Occipital lobe (tissue), 2 donors: ENCODE data around the gene OR4P4. TPM values are rescaled to one million over a fixed set of nuclear protein-coding genes. Genes with fewer than 3 reads are reported as not detected.

Source experiments
- DNase-seq: peaks from one replicate; lab custom pipeline; 2025; lab: John Stamatoyannopoulos, UW
- total RNA-seq: library from RNA; depleted of rRNA; stranded (reverse); fragments of >200 nt; gene quantifications from one replicate; pipeline ENCODE4 v1.2.3, GENCODE V29; 2014

OR4P4 gene
- total RNA-seq, result not detected

DNA sequence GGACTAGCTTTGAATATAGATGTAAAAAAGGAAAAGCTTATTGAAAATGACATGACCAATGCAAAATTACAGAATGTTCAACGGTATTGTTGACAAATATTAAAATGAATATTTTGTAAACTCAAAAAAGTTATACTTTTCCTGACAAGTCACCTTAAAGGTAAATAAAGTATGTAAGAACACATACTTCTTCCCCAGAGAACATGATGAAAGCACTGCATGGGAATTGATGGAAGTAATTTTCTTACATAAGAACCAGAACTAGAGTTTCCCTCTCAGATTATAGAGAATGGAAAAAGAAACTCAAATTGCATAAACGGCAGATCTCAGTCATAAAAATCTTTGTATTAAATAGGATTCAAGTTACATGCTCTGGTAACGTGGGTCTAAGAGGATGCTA lies at the start of gene OR4P4:
Gene OR4P4 (plus strand): TSS at position 301 of the 400 bp plus-strand sequence.
- DNase-seq, result no peak

DNA sequence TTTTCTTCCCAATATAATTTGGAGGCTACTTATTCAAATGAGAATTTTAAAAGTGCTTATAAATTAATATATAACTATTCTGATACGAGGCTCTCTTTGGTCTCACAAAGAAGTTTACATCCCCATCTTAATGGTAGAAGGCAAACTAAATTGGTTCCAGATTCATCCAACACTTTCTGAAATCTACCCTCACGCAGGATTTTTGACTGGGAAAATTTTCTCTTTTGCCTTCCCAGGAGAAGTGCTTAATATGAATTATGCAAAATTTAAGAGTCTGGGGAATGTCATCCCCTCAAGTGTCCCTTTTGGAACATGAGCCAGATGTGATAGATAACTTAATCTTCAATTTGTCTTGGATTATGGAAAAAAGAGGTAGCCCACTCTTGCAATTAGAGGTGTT lies 27.4 kb upstream of the OR4P4 start, which contains the start of gene OR4C11:
Gene OR4C11 (minus strand): TSS at position 101 of the 400 bp plus-strand sequence. CDS start 3,272 bp downstream, outside the sequence.
- DNase-seq, result no peak

DNA sequence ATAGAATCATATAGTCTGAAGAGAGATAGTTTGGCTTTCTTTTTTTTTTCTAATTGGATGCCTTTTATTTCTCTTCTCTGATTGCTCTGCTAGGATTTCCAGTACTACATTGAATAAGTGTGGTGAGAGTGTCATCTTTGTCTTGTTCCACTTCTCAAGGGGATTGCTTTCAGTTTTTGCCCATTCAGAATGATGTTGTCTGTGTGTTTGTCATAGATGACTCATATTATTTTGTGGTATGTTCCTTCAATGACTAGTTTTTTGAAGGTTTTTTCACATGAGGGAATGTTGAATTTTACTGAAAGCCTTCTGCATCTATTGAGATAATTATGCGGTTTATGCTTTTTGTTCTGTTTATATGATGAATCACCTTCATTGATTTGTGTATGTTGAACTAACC lies 10.4 kb upstream of the OR4P4 start:
- DNase-seq, result no peak

- DNase-seq, result no peak
These were observed 13.1 kb downstream of the OR4P4 start, which contains the start of gene OR4S2 for GRCh38 chr11:55648027-55648426. OR4S2 (plus strand) TSS chr11:55648327; CDS start chr11:55650904, 2,577 bp downstream.

GRCh38 chr11:55652560-55652959 lies 17.6 kb downstream of the OR4P4 start:
- no peak for DNase-seq

- DNase-seq, result no peak
These were observed 20.2 kb downstream of the OR4P4 start for GRCh38 chr11:55655096-55655495.

DNA sequence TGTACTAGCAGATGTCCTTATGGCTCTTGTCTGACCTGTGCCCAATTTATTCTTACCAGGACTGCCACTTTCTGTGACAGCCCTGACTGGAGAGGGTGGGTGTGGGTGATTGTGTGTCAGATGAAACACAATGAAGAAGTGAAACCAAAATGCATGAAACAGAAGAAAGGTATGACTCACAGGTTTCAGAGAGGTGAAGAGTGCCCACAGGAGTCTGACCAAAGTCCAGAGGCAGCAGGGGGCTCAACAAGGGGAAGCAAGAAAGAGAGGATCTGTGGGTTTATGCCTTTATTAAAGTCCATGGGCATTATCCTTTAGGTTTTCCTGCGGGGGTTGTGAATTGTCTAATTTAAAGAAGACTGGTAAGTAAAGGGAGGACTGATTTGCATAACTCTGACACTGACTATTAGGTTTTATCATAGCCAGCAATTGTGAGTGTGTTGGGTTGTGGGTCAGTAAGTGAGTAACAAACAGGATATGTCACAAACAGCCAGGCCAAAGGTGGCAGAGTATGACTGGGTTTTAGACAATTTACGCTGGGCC lies 23.2 kb downstream of the OR4P4 start:
- no peak for DNase-seq

- DNase-seq, result no peak
These were observed 23.7 kb downstream of the OR4P4 start for GRCh38 chr11:55658608-55659007.

- DNase-seq, result no peak
These were observed 27.0 kb downstream of the OR4P4 start, which contains the start of gene OR4C6 for GRCh38 chr11:55661901-55662300. OR4C6 (plus strand) TSS chr11:55662201; CDS start chr11:55665167, 2,966 bp downstream.

DNA sequence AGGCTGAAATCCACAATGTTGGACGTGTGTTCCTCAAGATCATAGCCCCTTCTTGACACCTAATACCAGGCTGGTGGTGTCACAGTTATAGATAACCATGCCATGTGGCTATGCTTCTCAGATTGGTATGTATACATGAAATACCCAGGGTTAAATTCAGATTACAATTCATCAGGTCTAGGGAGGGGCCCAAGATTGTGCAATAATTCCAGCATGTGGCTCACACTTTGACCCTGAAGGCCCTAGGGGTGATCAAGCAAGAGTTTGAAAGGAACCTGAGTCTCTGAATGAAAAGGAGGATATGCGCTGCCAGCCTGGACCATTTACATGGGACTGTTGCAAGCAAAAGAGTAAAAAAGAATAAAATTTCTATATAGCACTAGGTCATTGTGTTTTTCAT lies 34.5 kb downstream of the OR4P4 start:
- no peak for DNase-seq

DNA sequence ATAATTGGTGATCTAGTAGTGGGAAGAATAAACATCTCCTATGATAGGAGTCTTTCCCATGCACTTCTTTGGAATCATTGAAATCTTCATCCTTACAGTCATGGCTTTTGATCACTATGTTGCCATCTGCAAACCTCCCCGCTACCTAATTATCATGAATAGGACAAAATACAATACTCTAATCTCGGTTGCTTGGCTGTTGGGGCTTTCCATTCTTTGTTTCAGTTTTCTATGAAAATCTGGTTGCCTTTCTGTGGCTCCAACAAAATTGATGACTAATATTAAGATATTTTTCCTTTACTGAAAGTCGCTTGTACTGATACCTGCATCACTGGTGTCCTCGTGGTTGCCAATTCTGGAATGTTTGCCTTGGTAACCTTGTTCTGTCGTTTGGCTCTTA lies 38.9 kb downstream of the OR4P4 start:
- no peak for DNase-seq

Other genes starting within 250 kb of the OR4P4 start
- not detected for gene OR4C15, start 80.6 kb upstream of the OR4P4 start, total RNA-seq
- not detected for gene OR4C16, start 63.0 kb upstream of the OR4P4 start, total RNA-seq
- not detected for gene OR4C11, start 27.5 kb upstream of the OR4P4 start, total RNA-seq
- gene OR4S2, start 13.2 kb downstream of the OR4P4 start, total RNA-seq, result not detected
- not detected for gene OR4C6, start 27.1 kb downstream of the OR4P4 start, total RNA-seq
- gene OR5D13, start 138.3 kb downstream of the OR4P4 start, total RNA-seq, result not detected
- gene OR5D14, start 160.4 kb downstream of the OR4P4 start, total RNA-seq, result not detected
- not detected for gene OR5L1, start 176.3 kb downstream of the OR4P4 start, total RNA-seq
- gene OR5D18, start 184.5 kb downstream of the OR4P4 start, total RNA-seq, result not detected
- gene OR5L2, start 192.1 kb downstream of the OR4P4 start, total RNA-seq, result not detected
- not detected for gene OR5D16, start 203.6 kb downstream of the OR4P4 start, total RNA-seq
- not detected for gene TRIM51, start 248.2 kb downstream of the OR4P4 start, total RNA-seq